Renal cortical epithelial cell (primary cell): Measurements from ENCODE around the gene HIBADH. TPM values are rescaled to one million over a fixed set of nuclear protein-coding genes. Genes with fewer than 3 reads are reported as not detected.

Experiments
- DNase-seq: peaks from one replicate; pipeline ENCODE4 v3.0.0-alpha.2; 2011; ENCODE audit warnings: low read depth
- total RNA-seq: library from RNA; depleted of rRNA; stranded (reverse); fragments of >200 nt; gene quantifications from 2 replicates; pipeline ENCODE4 v1.2.3, GENCODE V29; 2014

Gene HIBADH
- total RNA-seq, 1 donor from 2014 or later: 129 TPM

- no peak for DNase-seq
Measured at GRCh38 chr7:27501001-27501400, 161.7 kb downstream of the HIBADH start.

GRCh38 chr7:27492224-27492623 lies 170.5 kb downstream of the HIBADH start:
- DNase-seq: no peak

- DNase-seq: no peak
Measured at GRCh38 chr7:27491534-27491933, 171.1 kb downstream of the HIBADH start.

- DNase-seq: no peak
Measured at GRCh38 chr7:27487509-27487908, 175.2 kb downstream of the HIBADH start.

GRCh38 chr7:27484451-27484850 lies 178.2 kb downstream of the HIBADH start:
- DNase-seq: no peak

- DNase-seq: no peak
Measured at GRCh38 chr7:27482219-27482618, 180.5 kb downstream of the HIBADH start.

- DNase-seq: no peak
Measured at GRCh38 chr7:27478556-27478955, 184.1 kb downstream of the HIBADH start.

- DNase-seq: peak; percentile 5
Measured at GRCh38 chr7:27478084-27478483, 184.6 kb downstream of the HIBADH start.

- DNase-seq: no peak
Measured at GRCh38 chr7:27476493-27476892, 186.2 kb downstream of the HIBADH start.

Other genes starting within 250 kb of the HIBADH start
- 88.2 and 165 TPM in 2 replicates for gene TAX1BP1, start 77.3 kb upstream of the HIBADH start, total RNA-seq